GM12878 (cell line): ENCODE results near the gene PIR. TPM values are rescaled to one million over a fixed set of nuclear protein-coding genes. Genes with fewer than 3 reads are reported as not detected.

Experiments
- ATAC-seq: fragments of 200-7000 bp; cut with Tn5 transposase; 3 replicates; pipeline ENCODE4 v1.9.1; 2020; ENCODE audit warnings: mild to moderate bottlenecking, moderate library complexity
- BruUV-seq: library from RNA; stranded (reverse); fragments of 400-500 nt; replicated peaks from 2 replicates; lab custom pipeline; 2021; lab: Mats Ljungman, UMichigan
- CTCF ChIA-PET: fragments of 300-600 bp; sonication (Branson Sonifier 250); formaldehyde crosslinking; extraction: SDS; loops from one replicate; lab custom pipeline; 2021; ENCODE audit warnings: inconsistent platforms; lab: Yijun Ruan, JAX
- POLR2A ChIA-PET: fragments of 350-600 bp; formaldehyde crosslinking; extraction: SDS; loops from one replicate; lab custom pipeline; 2021; ENCODE audit warnings: inconsistent platforms; lab: Charles Lee
- RAD21 ChIA-PET: fragments of 300-600 bp; sonication (Branson Sonifier 250); formaldehyde crosslinking; loops from one replicate; lab custom pipeline; 2023; ENCODE audit warnings: antibody characterized with exemption; ENCODE audit not compliant: unreplicated experiment; lab: Charles Lee
- SMC1A ChIA-PET: fragments of 300-600 bp; sonication (Branson Sonifier 250); formaldehyde crosslinking; loops from one replicate; lab custom pipeline; 2023; ENCODE audit not compliant: unreplicated experiment, uncharacterized antibody; lab: Charles Lee
- DNase-seq: peaks from one replicate; pipeline ENCODE4 v3.0.0-alpha.2; 2011; ENCODE audit warnings: low read depth, low spot score
- FAIRE-seq: peaks from 3 replicates; lab custom pipeline; 2011; peaks lifted over from hg19 to GRCh38; lab: Jason Lieb, UNC
- H2AFZ ChIP-seq: 2 replicates; pipeline ENCODE4 v1.6.0; 2011; ENCODE audit warnings: low read depth, low read length, control low read depth; ENCODE audit not compliant: control insufficient read depth
- H3K27ac ChIP-seq: 2 replicates; pipeline ENCODE4 v1.5.1; 2011; ENCODE audit warnings: control low read depth; ENCODE audit not compliant: control insufficient read depth, insufficient read depth
- H3K27me3 ChIP-seq, 2 experiments: replicated peaks in 1 of 2; 2 replicates each; pipeline versions ENCODE4 v1.6.0 to v1.6.1; 2011; ENCODE audit warnings: low read length in 1 of 2; ENCODE audit not compliant: control insufficient read depth in 2 of 2, insufficient read depth in 2 of 2
- H3K36me3 ChIP-seq, 2 experiments: 2 replicates each; pipeline ENCODE4 v1.5.1; 2011; ENCODE audit warnings: low read length in 1 of 2; ENCODE audit not compliant: control insufficient read depth in 2 of 2, insufficient read depth in 2 of 2
- H3K4me1 ChIP-seq: 2 replicates; pipeline ENCODE4 v1.6.1; 2011; ENCODE audit warnings: mild to moderate bottlenecking, low read length, moderate library complexity, mixed read lengths; ENCODE audit not compliant: control insufficient read depth, insufficient read depth
- H3K4me2 ChIP-seq: 2 replicates; pipeline ENCODE4 v1.6.0; 2011; ENCODE audit warnings: control low read depth; ENCODE audit not compliant: control insufficient read depth, insufficient read depth
- H3K4me3 ChIP-seq: fragments of 200-600 bp; sonication (generic); 2 replicates; pipeline ENCODE4 v1.5.1; 2016
- H3K79me2 ChIP-seq: 2 replicates; pipeline ENCODE4 v1.6.0; 2011; ENCODE audit warnings: low read length; ENCODE audit not compliant: control insufficient read depth, insufficient read depth
- H3K9ac ChIP-seq: 2 replicates; pipeline ENCODE4 v1.8.0; 2011; ENCODE audit warnings: low read length, control low read depth, mixed read lengths; ENCODE audit not compliant: control insufficient read depth, insufficient read depth
- H3K9me3 ChIP-seq: replicated peaks from 3 replicates; pipeline ENCODE4 v1.5.1; 2011; ENCODE audit warnings: mild to moderate bottlenecking, low read length; ENCODE audit not compliant: control insufficient read depth, insufficient read depth
- H4K20me1 ChIP-seq: 2 replicates; pipeline ENCODE4 v1.6.0; 2011; ENCODE audit not compliant: control insufficient read depth, insufficient read depth
- EED ChIP-seq: sonication (generic); IDR thresholded peaks from 2 replicates; pipeline ENCODE4 v1.6.1; 2016; ENCODE audit warnings: antibody characterized with exemption, low read depth
- KDM1A ChIP-seq: fragments of 200-600 bp; sonication (generic); IDR thresholded peaks from 2 replicates; pipeline ENCODE4 v1.6.1; 2016; ENCODE audit warnings: borderline replicate concordance
- MEF2A ChIP-seq: IDR thresholded peaks from 2 replicates; pipeline ENCODE4 v1.6.1; 2011; ENCODE audit warnings: low read depth, mild to moderate bottlenecking, low read length, moderate library complexity; ENCODE audit not compliant: insufficient read depth
- MTA2 ChIP-seq: fragments of 450-650 bp; IDR thresholded peaks from 2 replicates; pipeline ENCODE4 v1.6.1; 2016; ENCODE audit warnings: low read depth, mild to moderate bottlenecking, moderate library complexity
- SIN3A ChIP-seq: IDR thresholded peaks from 2 replicates; pipeline ENCODE4 v1.6.1; 2012; ENCODE audit warnings: low read depth, low read length, improper control_type of control experiment
- SMAD5 ChIP-seq: IDR thresholded peaks from 2 replicates; pipeline ENCODE4 v1.6.1; 2016; ENCODE audit warnings: antibody characterized with exemption, low read depth
- STAT1 ChIP-seq: fragments of 450-650 bp; conservative IDR thresholded peaks from 2 replicates; pipeline ENCODE4 v1.6.1; 2014; ENCODE audit warnings: antibody characterized with exemption, mild to moderate bottlenecking
- ZNF217 ChIP-seq: fragments of 450-650 bp; IDR thresholded peaks from 2 replicates; pipeline ENCODE4 v1.6.1; 2017; ENCODE audit warnings: antibody characterized with exemption, mild to moderate bottlenecking
- WGBS: methylation state at CpG from one replicate; pipeline ENCODE4 v1.1.6; 2016; ENCODE audit warnings: low lambda C conversion rate; ENCODE audit not compliant: insufficient replicate concordance, insufficient coverage; ENCODE audit errors: missing lambda C conversion rate; 5-methylcytosine and 5-hydroxymethylcytosine counted together
- in situ Hi-C: fragments of 300-500 bp; cut with MboI; formaldehyde crosslinking; loops from 9 replicates; pipeline ENCODE4 v1.14.3; 2018; ENCODE audit warnings: mixed read lengths
- intact Hi-C: fragments of 100-400 bp; cut with micrococcal nuclease; formaldehyde crosslinking; loops from one replicate; pipeline ENCODE4 v1.14.2; 2022; ENCODE audit not compliant: unreplicated experiment
- polyA plus RNA-seq, 11 experiments: library from polyadenylated mRNA; depleted of rRNA in 4 of 11; unstranded in 6 of 11; stranded (reverse) in 5 of 11; fragments of >200 nt; fragmentation: Nextera tagmentation in 4 of 11; fragmentation: Illumina TruSeq in 1 of 11; extraction: Ambion mirVana in 4 of 11; extraction: Trizol in 1 of 11; gene quantifications; 1 replicate in 1 of 11; 2 replicates in 10 of 11; pipeline versions ENCODE4 v1.2.1 to v1.2.3, GENCODE V29; 2011 to 2016; ENCODE audit warnings: inconsistent platforms in 2 of 11, missing spikeins in 2 of 11, low read depth in 1 of 11
- total RNA-seq, 4 experiments: library from RNA; depleted of rRNA in 3 of 4; stranded (reverse); fragments of >200 nt in 3 of 4; fragmentation: Illumina TruSeq in 1 of 4; extraction: Trizol in 1 of 4; gene quantifications; 2 replicates each; pipeline versions ENCODE4 v1.2.1 to v1.2.3, GENCODE V29; 2013 to 2021
- TF ChIP-seq, protein P1 (sequence below): fragments of 450-650 bp; conservative IDR thresholded peaks from 2 replicates; pipeline ENCODE4 v1.6.1; 2017; ENCODE audit warnings: mild to moderate bottlenecking, moderate library complexity

The PIR gene
- total and polyA plus RNA-seq, 10 of the 15 experiments (the other 5 are each of a cell fraction or from before 2014, with no cell fraction given), result 3.8 to 16.5 (median 7.3) TPM

DNA sequence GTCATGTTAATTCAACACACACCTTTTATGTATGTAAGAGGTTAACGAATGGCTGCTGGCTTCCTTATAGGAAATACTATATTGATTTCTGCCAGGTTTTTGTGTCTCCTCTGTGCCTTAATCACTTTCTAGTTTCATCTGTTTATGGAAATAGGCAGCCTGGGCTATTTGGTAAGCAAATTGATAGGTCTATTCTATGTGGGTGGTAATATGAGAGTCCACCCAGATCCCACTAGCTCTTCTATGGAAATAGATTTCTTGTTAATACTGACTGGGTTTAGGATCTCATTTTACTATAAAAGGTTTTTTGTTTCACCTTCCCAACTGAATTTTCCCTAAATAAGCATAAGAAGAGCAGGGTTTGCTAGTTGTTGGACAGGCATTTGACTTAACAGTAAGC lies 11.5 kb upstream of the PIR start:
- no peaks in the 10 kb centered on the region; a peak in 1 of 4 replicates for H3K27me3 ChIP-seq
- no peaks in the 10 kb centered on the region for H3K79me2 ChIP-seq
- TF ChIP-seq, protein P1, sequence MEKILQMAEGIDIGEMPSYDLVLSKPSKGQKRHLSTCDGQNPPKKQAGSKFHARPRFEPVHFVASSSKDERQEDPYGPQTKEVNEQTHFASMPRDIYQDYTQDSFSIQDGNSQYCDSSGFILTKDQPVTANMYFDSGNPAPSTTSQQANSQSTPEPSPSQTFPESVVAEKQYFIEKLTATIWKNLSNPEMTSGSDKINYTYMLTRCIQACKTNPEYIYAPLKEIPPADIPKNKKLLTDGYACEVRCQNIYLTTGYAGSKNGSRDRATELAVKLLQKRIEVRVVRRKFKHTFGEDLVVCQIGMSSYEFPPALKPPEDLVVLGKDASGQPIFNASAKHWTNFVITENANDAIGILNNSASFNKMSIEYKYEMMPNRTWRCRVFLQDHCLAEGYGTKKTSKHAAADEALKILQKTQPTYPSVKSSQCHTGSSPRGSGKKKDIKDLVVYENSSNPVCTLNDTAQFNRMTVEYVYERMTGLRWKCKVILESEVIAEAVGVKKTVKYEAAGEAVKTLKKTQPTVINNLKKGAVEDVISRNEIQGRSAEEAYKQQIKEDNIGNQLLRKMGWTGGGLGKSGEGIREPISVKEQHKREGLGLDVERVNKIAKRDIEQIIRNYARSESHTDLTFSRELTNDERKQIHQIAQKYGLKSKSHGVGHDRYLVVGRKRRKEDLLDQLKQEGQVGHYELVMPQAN, result no peak
- TF ChIP-seq SMAD5, result no peak
- TF ChIP-seq MEF2A, result no peak
- no peak for TF ChIP-seq ZNF217
- TF ChIP-seq EED, result no peak
- TF ChIP-seq STAT1, result no peak
- no peak for TF ChIP-seq MTA2
- TF ChIP-seq SIN3A, result no peak
- no peak for TF ChIP-seq KDM1A
- no peak overlapping the region for H2AFZ ChIP-seq
- H3K9me3 ChIP-seq, result no peaks in the 10 kb centered on the region
- FAIRE-seq (no peak), DNase-seq (no peak), ATAC-seq (no peak)
- no peaks in the 10 kb centered on the region for H3K36me3 ChIP-seq
- BruUV-seq, result no TSS peak
- no peak overlapping the region for H3K4me3 ChIP-seq
- H3K4me2 ChIP-seq, result no peak overlapping the region
- in situ Hi-C loops, result no loop called here
- no peaks in the 10 kb centered on the region for H3K4me1 ChIP-seq
- H3K9ac ChIP-seq, result no peak overlapping the region
- ChIA-PET POLR2A (no interaction called here), SMC1A (interaction anchor here (0.9 kb wide), 1 partner anchor 9 kb away, joined by 3 read pairs; no protein-coding TSS in a partner anchor), RAD21 (no interaction called here), CTCF (interaction anchor here (0.5 kb wide), 1 partner anchor 314 kb away, joined by 3 read pairs; no protein-coding TSS in a partner anchor)
- H3K27ac ChIP-seq, result no peak overlapping the region
- intact Hi-C loops, result no loop called here
- no peaks in the 10 kb centered on the region for H4K20me1 ChIP-seq
- WGBS, result 43% methylated on average over 1 of the region's 1 CpG
